ENCODE data around the gene IL27RA.

DNA sequence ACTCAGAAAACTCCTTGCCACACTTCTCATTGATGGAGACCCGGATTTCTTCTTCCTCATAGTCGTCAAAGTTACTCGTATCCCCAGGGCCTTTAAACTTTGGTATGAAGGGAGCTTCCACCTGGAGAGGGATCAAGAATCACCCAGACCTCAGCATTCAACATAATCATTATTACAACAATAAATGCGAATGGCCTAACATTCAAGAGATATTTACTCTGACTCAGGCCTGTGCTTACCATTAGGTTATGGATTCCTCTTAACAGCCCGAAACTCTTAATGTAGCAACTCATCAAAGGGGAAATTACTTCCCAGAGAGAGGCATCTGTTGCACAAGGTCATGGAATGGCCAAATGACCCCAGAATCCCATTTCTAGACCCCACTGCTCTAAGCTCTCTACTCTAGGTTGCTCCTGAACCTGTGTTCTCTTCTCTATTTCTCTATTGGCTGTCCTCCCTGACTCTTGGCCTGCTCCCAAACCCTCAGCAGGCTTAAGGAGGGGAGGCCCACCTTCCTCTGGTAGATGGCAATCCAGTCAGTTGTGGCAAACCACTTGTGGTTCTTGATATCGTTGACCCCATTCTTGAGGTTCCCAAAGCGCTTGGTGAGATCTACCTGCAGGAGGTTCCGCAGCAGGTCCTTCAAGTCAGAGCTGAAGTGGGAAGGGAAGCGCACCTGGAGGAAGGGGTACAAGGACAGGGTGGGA lies 61.7 kb downstream of the IL27RA start:
- TF ChIP-seq, protein P1, sequence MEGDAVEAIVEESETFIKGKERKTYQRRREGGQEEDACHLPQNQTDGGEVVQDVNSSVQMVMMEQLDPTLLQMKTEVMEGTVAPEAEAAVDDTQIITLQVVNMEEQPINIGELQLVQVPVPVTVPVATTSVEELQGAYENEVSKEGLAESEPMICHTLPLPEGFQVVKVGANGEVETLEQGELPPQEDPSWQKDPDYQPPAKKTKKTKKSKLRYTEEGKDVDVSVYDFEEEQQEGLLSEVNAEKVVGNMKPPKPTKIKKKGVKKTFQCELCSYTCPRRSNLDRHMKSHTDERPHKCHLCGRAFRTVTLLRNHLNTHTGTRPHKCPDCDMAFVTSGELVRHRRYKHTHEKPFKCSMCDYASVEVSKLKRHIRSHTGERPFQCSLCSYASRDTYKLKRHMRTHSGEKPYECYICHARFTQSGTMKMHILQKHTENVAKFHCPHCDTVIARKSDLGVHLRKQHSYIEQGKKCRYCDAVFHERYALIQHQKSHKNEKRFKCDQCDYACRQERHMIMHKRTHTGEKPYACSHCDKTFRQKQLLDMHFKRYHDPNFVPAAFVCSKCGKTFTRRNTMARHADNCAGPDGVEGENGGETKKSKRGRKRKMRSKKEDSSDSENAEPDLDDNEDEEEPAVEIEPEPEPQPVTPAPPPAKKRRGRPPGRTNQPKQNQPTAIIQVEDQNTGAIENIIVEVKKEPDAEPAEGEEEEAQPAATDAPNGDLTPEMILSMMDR (IDR thresholded peaks at IDR 0.05), result no peak
- TF ChIP-seq EZH2 (IDR thresholded peaks at IDR 0.05; ENCODE audit: borderline replicate concordance, insufficient read depth, low read depth, low read length, poor library complexity, severe bottlenecking), result no peak
